GM19467 (cell line): ENCODE measurements around the gene GMPPA.

Source experiments
- ATAC-seq: cut with Tn5 transposase; IDR thresholded peaks from one replicate; pipeline ENCODE4 v1.9.1; 2021; ENCODE audit warnings: mild to moderate bottlenecking, moderate library complexity; ENCODE audit not compliant: unreplicated experiment

The GMPPA gene

DNA sequence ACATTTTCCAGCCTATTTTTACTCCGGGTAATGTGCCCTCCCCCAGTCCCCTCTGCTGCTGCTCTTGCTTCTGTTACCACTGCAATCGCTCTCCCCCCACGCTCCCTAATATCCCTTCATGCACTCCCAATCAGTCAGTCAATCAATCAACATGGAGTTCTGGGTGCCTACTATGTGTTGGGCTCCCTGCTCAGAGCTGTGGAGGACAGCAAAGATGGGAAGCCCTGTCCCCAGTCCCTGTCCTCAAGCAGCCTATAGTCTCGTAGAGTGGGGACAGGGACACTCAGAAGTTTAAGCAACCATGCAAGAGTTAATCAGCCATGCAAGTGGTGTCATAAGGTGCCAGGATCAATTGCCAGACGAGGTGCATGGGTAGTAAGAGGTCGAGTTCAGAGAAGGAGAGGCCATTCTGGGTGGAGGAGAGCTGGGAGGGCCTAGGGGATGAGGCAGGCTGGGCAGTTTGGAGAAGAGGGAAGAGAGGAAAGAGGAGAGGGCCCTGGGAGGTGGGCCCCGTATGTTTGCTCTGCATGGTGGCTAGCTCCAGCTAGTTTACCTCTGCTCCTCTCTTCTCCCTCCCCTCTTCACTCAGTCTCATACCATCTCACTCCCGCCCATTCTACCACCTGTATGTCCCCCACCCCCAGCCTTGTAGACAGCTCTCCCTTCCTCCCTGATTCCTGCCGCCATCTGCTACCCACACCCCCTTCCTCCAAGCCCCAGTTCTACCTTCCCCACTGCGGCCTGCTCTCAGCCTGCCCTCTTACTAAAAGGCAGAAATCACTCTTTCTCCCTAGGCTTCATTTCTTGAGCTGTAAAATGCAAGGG, 19.5 kb downstream of the GMPPA start:
- ATAC-seq = no peak

DNA sequence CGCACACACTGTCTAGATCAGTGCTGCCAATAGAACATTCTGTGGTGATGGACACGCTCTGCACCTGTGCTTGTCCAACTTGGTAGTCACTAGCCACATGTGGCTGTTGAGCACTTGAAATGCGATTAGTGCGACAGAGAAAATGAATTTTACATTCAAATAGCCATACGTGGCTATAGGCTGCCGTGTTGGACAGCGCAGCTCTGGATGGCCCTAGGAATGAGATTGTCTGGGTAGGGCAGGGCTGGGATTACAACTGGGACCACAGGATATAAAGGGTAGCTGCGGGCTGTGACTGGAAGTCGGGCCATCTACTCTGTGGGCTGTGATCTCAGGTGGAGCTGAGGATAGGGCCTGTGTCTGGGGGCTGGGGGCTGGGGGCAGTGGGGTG, 20.8 kb downstream of the GMPPA start:
- ATAC-seq = no peak

DNA sequence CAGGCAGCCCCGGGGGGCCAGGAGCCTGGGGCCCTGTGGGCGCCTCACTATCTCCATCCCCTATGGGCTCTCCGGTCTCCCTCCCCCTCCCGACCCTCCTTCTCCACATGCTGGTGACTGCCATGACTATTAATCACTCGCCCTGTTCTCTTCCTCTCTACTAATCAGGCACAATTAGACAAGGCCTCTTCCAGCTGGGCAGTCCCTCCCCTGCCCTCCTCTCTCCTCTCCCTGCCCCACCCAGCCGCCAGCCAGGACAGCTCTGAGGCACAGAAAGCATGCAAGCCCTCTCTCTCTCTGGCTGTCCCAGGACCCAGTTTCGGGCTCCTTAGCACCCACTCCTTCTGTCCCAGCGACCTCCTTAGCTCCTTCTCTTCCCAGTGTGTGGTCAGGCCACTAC, 21.4 kb downstream of the GMPPA start:
- ATAC-seq = no peak

- ATAC-seq = no peak
Measured at GRCh38 chr2:219521066-219521880, 22.6 kb downstream of the GMPPA start.

DNA sequence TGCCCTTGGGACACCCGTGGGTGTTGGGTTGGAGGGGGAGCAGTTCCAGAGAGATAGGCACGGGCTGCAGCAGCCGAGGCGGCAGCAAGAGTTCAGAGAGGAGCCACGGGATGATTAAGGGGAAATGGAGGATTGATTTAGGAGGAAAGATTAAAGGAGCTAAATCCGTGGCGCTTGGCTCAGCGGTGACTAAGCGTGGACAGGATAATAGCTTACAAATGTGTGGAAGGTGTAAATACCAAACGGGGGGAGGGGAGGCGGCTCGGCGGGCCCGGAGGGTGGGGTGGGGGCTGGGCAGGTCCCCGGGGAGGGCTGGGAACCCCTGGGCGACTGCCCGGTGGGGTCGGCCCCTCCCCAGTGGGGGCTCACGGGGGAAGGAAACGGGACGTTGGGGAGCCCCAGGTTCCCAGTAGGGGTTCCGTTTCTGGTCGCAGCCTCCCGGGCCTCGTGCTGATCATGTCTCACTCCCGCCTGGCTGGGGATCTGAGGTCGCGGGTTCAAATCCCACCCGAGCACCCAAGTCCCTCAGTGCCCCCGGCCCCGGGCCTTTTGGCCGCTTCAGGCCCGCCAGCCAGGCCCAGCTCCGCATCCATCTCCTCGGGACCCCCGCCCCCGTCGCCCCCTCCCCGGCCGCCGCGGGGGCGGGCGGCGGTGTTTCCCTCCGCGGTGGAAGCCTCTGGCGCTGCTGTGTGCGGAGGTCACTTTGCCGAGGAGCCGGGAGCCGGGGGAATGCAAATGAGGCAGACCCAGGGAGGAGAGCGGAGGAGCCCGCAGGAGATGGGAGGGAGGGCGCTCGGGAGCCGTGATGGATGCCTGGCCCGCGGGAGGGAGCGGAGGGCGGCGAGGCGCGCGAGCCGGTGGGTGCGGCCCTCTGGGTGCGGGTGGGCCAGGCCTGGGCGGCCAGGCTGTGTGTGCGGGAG, 23.7 kb downstream of the GMPPA start:
- ATAC-seq = no peak

DNA sequence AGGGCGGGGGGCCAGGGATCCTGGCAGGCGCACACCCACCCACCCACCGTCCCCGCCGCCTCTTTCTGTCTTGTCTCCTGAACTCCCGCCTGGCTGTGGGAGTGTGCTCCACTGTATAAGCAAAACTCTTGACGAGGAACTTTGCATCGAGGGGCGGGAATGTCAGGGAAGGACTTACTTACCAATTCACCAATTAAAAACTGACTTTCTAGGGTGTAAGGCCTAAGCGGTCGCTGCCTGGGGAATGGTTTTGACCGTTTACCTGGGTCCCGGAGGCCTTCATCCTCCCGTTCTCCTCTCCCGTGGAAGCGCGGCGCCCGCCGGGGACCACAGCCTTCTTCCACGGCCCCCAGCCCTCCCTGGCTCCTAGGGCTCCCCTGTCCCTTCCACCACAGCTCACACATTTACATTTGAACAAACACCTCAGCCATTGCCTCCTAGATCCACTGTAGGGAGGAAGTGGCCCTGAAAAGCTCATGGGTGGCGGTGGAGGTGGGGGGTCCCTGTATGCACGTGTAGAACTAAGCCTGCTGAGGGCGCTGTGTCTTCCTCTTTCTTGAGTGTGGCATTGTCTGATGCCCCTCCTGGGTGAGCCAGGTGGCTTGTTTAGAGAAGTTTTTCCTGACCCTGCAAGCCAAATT, 24.5 kb downstream of the GMPPA start:
- ATAC-seq = no peak

GRCh38 chr2:219524817-219525216, 26.1 kb downstream of the GMPPA start:
- no peak for ATAC-seq

- ATAC-seq = no peak
Measured at GRCh38 chr2:219525533-219526232, 27.0 kb downstream of the GMPPA start.

DNA sequence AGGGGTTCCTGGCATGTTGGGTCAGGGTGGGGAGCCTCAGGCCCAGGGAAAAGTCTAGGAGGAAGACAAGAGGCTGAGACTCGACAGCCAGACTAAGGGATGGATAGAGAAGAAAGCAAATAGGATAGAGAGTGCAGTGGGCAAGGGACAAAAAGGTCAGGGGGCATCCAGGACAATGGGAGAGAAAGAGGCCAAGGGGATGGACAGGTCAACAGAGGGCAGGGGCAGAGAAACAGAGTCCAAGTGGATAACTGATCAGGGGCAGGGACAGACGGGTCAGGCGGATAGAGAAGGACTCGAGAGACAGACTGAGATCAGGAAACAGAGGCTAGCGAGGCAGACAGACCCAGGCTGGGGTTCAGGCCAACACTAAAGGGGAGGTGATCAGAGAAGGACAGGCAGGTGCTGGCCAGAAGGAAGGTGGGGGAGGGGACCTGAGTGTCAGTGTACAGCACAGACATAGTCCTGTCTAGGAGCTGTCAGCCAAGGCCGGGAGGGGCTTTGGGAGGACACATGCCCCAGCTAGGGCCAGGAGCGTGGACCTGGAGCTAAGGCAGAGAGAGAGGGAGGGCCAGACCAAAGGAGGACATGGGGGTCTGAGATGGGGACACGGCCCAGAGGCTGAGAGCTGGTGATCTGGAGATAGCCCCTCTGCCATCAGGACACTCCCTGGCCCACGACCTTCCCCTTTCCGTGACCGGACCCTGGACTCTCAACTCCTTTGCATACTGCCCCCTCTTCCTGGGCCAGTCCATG, 27.8 kb downstream of the GMPPA start:
- ATAC-seq = no peak

- no peak for ATAC-seq
Measured at GRCh38 chr2:219527076-219527394, 28.3 kb downstream of the GMPPA start.

- no peak for ATAC-seq
Measured at GRCh38 chr2:219527472-219527871, 28.8 kb downstream of the GMPPA start.

DNA sequence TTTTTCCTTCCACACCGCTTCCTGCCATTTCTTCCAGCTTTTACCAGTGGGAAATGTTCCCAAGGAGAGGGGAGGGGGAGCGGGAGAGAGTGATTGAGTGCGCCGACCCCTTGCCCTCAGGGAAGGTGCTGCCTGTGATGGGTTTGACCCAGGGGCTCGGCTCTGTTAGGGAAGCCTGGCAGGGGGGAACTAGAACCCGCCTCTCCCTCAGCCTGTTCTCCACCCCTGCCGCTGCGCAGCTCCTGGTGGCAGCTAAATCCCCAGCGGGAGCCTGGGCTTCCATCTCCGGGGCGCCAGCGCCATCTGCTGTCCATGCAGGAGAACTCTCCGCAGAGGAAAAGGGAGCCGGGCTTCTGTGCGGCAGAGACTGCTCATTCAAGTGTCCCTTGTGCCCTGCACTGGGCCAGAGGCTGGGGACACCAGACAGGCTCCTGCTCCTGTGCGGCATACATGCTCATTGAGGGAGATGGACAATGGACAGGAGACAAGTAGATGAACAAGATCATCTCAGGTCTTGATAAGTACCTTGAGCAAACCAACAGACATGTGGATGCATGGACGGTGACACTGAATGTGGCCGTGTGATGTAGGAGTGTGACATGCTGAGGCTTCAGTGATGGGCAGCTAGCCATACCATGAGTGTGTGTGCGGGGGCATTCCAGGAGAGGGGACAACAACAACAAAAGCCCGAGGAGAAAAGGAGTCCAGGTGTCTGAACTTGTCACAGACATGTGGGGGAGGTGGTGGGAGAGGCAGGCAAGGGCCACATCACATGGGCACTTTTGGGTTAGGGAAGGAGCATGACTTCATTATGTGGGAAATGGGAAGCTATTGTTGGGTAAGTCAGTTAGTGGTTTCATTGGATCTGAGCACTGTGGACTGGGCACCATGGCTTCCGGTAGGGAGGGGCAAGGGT, 31.6 kb downstream of the GMPPA start:
- ATAC-seq = peak; percentile 84

DNA sequence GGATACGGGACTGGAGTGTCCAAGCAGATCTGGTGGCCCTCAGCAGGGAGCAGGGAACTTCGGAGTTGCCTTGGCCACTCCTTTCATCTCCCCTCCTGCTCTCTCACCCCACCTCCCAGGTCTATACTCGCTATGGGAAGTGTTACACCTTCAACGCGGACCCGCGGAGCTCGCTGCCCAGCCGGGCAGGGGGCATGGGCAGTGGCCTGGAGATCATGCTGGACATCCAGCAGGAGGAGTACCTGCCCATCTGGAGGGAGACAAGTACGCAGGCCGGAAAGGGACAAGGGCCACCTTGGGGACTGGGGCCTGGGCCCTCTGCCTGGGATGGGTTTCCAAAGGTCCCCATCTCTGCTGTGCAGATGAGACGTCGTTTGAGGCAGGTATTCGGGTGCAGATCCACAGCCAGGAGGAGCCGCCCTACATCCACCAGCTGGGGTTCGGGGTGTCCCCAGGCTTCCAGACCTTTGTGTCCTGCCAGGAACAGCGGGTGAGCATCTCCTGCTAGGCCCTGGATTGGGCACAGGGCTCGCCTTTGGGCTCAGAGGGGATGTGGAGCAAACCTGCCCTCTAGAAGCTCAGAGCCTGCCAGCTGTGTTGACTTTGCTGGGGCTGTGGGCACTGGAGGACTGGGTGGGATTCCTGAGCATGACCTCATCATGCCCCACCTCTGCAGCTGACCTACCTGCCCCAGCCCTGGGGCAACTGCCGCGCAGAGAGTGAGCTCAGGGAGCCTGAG, 33.1 kb downstream of the GMPPA start:
- no peak for ATAC-seq

- no peak for ATAC-seq
Measured at GRCh38 chr2:219532378-219532649, 33.6 kb downstream of the GMPPA start.

- no peak for ATAC-seq
Measured at GRCh38 chr2:219533930-219534661, 35.4 kb downstream of the GMPPA start.

GRCh38 chr2:219536425-219536824, 37.7 kb downstream of the GMPPA start:
- no peak for ATAC-seq

GRCh38 chr2:219536967-219537366, 38.3 kb downstream of the GMPPA start:
- no peak for ATAC-seq
